GM21528 (cell line): ENCODE results near the gene COL26A1.
"Not testable (repeated sequence)": the region's sequence is repeated elsewhere in the genome, so short reads cannot be mapped to it uniquely, and the experiment has no call there.

Experiments used
- ATAC-seq: cut with Tn5 transposase; IDR thresholded peaks from one replicate; pipeline ENCODE4 v1.9.1; 2021; ENCODE audit warnings: mild to moderate bottlenecking, moderate library complexity; ENCODE audit not compliant: unreplicated experiment, low FRiP score

COL26A1 gene

GRCh38 chr7:101399759-101400158 lies 37.1 kb downstream of the COL26A1 start:
- ATAC-seq = no peak

- no peak for ATAC-seq
Measured at GRCh38 chr7:101400751-101401150, 38.1 kb downstream of the COL26A1 start.

DNA sequence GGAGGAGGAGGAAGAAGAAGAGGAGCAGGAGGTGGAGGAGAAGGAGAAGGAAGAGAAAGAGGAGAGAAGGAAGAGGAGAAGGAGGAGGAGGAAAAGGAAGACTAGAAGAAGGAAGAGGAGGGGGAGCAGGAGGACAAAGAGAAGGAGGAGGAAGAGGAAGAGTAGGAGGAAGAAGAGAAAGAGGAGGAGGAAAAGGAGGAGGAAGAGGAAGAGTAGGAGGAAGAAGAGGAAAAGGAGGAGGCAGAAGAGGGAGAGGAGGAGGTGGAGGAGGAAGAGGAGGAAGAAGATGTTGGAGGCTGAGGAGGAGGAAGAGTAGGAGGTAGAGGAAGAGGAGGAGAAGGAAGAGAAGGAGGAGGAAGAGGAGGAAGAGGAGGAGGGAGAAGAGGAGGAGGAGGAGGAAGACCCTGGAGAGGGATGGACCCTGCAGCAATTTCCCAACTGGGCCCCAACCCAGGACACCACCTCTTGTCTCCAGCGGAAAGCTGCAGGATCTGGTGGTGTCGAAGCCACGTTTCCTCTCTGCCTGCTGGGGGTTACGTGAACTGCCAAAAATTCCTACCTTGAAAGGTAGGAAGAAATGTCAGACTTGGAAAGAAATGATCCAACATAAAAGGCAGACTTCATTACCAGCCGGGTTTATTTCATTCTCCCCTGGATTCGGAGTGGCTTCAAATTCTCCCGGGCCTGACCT lies 38.9 kb downstream of the COL26A1 start:
- ATAC-seq = no peak

GRCh38 chr7:101402081-101402779 lies 39.6 kb downstream of the COL26A1 start:
- no peak for ATAC-seq

GRCh38 chr7:101402835-101403234 lies 40.2 kb downstream of the COL26A1 start:
- no peak for ATAC-seq

GRCh38 chr7:101405474-101406067 lies 42.9 kb downstream of the COL26A1 start:
- ATAC-seq = no peak

DNA sequence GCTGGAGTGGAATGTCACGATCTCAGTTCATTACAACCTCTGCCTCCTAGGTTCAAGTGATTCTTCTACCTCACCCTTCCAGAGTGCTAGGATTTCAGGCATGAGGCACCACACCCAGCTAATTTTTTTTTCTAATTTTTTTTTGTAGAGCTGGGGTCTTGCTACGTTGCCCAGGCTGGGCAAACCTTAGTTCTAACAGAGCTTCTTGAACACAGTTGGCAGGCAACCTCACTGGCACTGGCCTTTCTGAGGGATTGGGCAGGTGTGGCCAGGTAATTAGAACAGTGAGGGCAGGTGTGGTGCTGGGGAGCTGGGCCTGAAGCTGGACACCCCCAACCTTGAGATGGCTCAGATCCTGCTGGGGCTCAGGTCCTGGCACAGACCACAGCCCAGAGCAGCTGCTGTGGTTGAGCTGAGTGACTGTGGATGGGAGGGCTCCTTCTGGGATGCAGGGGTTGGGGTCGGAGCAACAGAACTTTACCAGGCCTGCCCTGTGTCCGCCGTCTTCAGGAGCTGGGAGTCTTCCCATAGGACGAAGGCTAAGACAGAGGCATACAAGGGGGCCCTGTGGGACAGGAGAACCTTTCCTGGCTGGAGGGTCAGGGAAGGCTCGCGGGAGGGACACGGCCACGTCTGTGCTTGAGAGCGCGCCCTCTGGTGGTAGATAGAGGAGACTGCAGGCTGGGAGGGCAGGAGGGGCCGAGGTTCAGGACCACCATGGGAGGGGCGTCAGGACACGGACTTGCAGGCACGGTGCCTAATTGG lies 48.2 kb downstream of the COL26A1 start:
- ATAC-seq = no peak

GRCh38 chr7:101411508-101411874 lies 48.8 kb downstream of the COL26A1 start:
- no peak for ATAC-seq

DNA sequence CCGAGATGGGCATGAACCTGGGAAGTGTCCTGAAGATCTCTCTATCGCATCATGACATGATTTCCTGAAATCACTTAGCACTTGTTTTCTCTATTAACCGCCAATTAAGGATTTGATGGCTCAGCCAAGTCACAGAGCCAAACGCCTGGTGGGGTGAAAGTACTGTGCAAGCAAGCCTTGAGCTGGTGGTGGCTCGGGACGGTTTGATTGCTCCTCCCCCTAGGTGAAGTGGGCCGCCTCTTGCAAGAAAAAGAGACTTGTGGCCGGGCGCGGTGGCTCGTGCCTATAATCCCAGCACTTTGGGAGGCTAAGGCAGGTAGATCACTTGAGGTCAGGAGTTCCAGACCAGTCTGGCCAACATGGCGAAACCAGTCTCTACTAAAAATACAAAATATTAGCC lies 50.3 kb downstream of the COL26A1 start:
- ATAC-seq = no peak

GRCh38 chr7:101418694-101419093 lies 56.0 kb downstream of the COL26A1 start:
- no peak for ATAC-seq

GRCh38 chr7:101419831-101420230 lies 57.2 kb downstream of the COL26A1 start:
- ATAC-seq = no peak

DNA sequence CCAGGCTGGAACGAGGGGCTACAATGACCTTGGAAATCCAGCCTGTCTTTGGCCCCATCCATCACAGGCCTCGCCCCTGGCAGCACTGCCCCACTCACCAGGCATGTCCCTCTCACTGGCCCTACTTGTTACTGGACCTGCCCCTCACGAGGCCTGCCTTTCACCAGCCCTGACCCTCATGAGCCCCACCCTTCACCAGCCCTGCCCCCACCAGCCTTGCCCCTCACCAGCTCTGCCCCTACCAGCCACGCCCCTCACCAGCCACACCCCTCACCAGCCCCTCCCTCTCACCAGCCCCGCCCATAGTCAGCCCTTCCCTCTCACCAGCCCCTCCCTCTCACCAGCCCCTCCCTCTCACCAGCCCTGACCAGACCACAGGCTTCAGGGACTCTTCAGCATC lies 57.8 kb downstream of the COL26A1 start:
- ATAC-seq = no peak

DNA sequence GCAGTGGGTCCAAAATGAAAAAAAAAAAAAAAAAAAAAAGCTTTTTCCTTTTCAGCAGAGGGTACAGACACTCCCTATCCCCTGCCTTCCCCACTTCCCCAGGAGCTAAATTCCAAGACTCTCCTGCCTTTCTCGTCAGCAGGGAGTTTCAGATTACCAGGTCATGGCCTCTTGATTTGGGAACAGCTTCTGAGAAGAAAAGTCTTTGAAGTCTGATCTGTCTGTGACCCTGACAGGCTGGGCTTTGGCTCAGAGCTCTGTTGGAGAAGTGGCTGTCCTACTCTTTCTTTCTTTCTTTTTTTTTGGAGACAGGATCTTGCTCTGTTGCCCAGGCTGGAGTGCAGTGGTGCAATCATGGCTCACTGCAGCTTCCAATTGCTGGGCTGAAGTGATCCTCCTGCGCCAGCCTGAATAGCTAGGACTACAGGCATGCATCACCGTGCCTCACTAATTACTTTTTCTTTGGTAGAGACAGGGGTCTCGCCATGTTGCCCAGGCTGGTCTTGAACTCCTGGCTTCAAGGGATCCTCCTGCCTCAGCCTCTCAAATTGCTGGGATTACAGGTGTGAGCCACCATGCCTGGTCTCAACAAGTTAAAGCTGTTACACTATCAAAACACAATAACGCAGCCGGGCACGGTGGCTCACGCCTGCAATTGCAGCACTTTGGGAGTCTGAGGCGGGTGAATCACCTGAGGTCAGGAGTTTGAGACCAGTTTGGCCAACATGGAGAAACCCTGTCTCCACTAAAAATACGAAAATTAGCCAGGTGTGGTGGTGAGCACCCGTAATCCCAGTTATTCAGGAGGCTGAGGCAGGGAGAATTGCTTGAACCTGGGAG lies 59.9 kb downstream of the COL26A1 start:
- ATAC-seq = no peak

DNA sequence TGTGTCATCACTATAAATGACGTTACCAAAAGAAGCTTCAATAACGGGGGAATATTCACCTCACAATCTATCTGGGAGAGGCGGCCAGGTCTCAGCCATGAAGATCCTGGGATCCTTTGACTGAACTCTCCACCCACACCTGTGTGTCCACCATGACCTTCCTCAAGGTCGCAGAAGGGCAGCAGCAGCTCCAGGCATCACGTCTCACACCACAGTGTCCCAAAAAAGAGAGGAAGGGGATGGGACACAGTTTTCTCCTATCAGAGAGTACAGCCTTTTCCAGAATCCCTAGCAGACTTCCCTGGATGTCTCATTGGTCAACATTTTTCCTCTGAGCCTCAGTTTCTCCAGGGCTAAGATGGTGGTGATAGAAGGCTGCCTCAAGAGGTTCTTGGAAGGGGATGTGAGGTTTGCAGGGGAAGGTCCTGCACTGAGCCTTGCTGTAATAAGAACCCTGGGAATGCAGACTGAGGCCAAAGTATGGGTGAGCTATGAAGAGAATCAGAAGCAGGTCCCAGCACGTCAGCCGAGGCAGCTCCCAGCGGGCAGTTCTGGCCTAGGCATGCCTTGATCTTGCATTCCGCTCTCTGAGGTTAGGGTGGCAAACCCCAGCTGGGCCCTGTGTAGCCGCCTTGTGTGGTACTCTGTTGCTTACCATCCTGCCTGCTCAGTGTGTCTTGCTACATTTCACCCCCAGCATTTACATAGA lies 63.8 kb downstream of the COL26A1 start:
- no peak for ATAC-seq

- ATAC-seq = no peak
Measured at GRCh38 chr7:101428093-101428866, 65.6 kb downstream of the COL26A1 start.

GRCh38 chr7:101432316-101432715 lies 69.6 kb downstream of the COL26A1 start:
- no peak for ATAC-seq

- no peak for ATAC-seq
Measured at GRCh38 chr7:101433688-101434087, 71.0 kb downstream of the COL26A1 start.

GRCh38 chr7:101434155-101434554 lies 71.5 kb downstream of the COL26A1 start:
- ATAC-seq = not testable (repeated sequence)
